ENCODE measurements around the gene FOXD3.
"Not testable (repeated sequence)": the region's sequence is repeated elsewhere in the genome, so short reads cannot be mapped to it uniquely, and the experiment has no call there.

Gene FOXD3

GRCh38 chr1:63330331-63330916 lies 8.1 kb downstream of the FOXD3 start:
- no peak overlapping the region for H3K4me3 ChIP-seq (ENCODE audit: control insufficient read depth, low read depth, low read length)
- no peak for TF ChIP-seq CTCF (conservative IDR thresholded peaks at IDR 0.05; ENCODE audit: control insufficient read depth, insufficient read depth, low read depth, low read length)
- no peak for DNase-seq (ENCODE audit: low read depth)

GRCh38 chr1:63342402-63342801 lies 20.0 kb downstream of the FOXD3 start:
- no peak overlapping the region for H3K4me3 ChIP-seq (ENCODE audit: control insufficient read depth, low read depth, low read length)
- DNase-seq (ENCODE audit: low read depth), result no peak
- no peak for TF ChIP-seq CTCF (conservative IDR thresholded peaks at IDR 0.05; ENCODE audit: control insufficient read depth, insufficient read depth, low read depth, low read length)

- no peak for DNase-seq (ENCODE audit: low read depth)
- H3K4me3 ChIP-seq (ENCODE audit: control insufficient read depth, low read depth, low read length), result no peak overlapping the region
- no peak for TF ChIP-seq CTCF (conservative IDR thresholded peaks at IDR 0.05; ENCODE audit: control insufficient read depth, insufficient read depth, low read depth, low read length)
These were observed 21.6 kb downstream of the FOXD3 start for GRCh38 chr1:63343922-63344321.

- no peak for DNase-seq (ENCODE audit: low read depth)
- no peak for TF ChIP-seq CTCF (conservative IDR thresholded peaks at IDR 0.05; ENCODE audit: control insufficient read depth, insufficient read depth, low read depth, low read length)
- no peak overlapping the region for H3K4me3 ChIP-seq (ENCODE audit: control insufficient read depth, low read depth, low read length)
These were observed 28.0 kb downstream of the FOXD3 start for GRCh38 chr1:63350320-63350719.

GRCh38 chr1:63352736-63353135 lies 30.4 kb downstream of the FOXD3 start:
- DNase-seq (ENCODE audit: low read depth), result no peak
- H3K4me3 ChIP-seq (ENCODE audit: control insufficient read depth, low read depth, low read length), result no peak overlapping the region
- no peak for TF ChIP-seq CTCF (conservative IDR thresholded peaks at IDR 0.05; ENCODE audit: control insufficient read depth, insufficient read depth, low read depth, low read length)

GRCh38 chr1:63356234-63356633 lies 33.9 kb downstream of the FOXD3 start:
- not testable (repeated sequence) for DNase-seq (ENCODE audit: low read depth)

GRCh38 chr1:63359561-63359960 lies 37.2 kb downstream of the FOXD3 start:
- no peak overlapping the region for H3K4me3 ChIP-seq (ENCODE audit: control insufficient read depth, low read depth, low read length)
- DNase-seq (ENCODE audit: low read depth), result no peak
- no peak for TF ChIP-seq CTCF (conservative IDR thresholded peaks at IDR 0.05; ENCODE audit: control insufficient read depth, insufficient read depth, low read depth, low read length)

More at GRCh38 chr1:63356234-63356633, 33.9 kb downstream of the FOXD3 start:
- H3K4me3 ChIP-seq (ENCODE audit: control insufficient read depth, low read depth, low read length), result not testable (repeated sequence)
